ENCODE results near the gene MPHOSPH6.
"Not testable (repeated sequence)": the region's sequence is repeated elsewhere in the genome, so short reads cannot be mapped to it uniquely, and the experiment has no call there.

The MPHOSPH6 gene

DNA sequence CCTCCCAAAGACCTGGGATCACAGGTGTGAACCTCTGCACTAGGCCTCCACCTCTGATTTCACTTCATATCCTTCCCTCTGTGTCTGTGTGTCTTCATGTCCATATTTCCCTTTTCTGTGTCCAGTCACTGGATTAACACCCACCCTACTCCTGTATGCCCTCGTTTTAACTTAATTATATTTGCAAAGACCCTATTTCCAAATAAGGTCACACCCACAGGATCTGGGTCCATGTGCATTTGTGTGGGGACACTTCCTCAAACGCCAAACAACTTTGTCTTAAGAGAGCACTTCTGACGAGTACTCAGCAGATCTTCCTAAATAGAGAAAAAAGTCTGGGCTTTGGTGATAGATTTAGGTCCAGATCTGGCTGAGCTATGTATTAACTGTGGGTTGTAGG is 56.3 kb downstream of the MPHOSPH6 start:
- DNase-seq = no peak

GRCh38 chr16:82111944-82112343 is 58.1 kb downstream of the MPHOSPH6 start:
- no peak for DNase-seq

DNA sequence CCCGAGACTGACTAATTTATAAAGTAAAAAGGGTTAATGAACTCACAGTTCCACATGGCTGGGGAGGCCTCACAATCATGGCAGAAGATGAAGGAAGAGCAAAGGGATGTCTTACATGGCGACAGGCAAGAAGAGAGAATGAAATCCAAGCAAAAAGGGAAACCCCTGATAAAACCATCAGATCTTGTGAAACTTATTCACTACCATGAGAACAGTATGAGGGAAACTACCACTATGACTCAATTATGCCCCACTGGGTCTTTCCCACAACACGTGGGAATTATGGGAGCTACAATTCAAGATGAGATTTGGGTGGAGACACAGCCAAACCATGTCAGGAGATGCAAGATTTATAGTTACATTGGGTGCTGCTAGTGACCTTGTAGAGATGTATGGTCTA is 60.8 kb downstream of the MPHOSPH6 start:
- not testable (repeated sequence) for DNase-seq

DNA sequence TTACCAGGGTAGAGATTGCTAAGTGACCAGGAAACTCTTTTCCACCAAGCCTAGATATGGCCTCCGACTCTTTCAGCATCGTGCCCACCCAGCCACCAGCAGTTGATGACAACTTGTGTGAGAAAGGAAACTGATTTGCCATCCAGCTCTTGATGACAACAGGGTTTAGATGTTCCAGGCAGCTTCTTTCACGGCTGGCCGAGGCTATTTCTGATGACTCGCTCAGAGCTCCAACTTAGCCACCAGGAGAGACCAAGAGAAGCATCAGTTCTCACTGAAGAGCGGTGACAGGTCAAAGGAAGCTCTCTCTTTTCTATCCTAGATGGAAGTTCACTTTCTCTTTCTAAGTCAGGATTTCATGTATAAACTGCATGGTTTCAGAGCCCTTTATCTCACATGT is 61.2 kb downstream of the MPHOSPH6 start:
- DNase-seq = no peak

GRCh38 chr16:82108100-82108499 is 61.9 kb downstream of the MPHOSPH6 start:
- DNase-seq = no peak

DNA sequence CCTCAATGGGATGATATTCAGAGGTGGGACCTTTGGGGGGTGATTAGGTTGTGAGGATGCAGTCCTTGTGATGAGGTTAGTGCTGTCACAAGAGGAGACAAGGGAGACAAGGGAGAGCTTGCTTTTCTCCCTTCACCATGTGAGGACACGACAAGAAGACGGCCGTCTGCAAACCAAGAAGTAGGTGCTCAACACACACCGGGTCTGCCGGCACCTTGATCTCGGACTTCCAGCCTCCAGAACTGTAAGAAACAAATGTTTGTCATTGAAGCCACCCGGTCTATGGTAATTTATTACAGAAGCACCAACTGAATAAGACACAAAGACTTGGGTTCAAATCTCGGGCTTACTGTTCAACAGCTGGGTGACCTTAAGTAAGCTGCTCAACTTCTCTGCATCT is 64.9 kb downstream of the MPHOSPH6 start:
- DNase-seq = no peak

Measured in DMS 273 treated with DMSO at 0.1 percent for 48 hours (cell line).